ENCODE measurements around the gene CARD14. TPM values are rescaled to one million over a fixed set of nuclear protein-coding genes. Genes with fewer than 3 reads are reported as not detected.
A peak's percentile ranks its signal among the peaks of the same experiment; 100 is the strongest.
"Not testable (repeated sequence)": the region's sequence is repeated elsewhere in the genome, so short reads cannot be mapped to it uniquely, and the experiment has no call there.

Gene CARD14
- total RNA-seq, 1 donor from 2014 or later: 0.64 TPM

DNA sequence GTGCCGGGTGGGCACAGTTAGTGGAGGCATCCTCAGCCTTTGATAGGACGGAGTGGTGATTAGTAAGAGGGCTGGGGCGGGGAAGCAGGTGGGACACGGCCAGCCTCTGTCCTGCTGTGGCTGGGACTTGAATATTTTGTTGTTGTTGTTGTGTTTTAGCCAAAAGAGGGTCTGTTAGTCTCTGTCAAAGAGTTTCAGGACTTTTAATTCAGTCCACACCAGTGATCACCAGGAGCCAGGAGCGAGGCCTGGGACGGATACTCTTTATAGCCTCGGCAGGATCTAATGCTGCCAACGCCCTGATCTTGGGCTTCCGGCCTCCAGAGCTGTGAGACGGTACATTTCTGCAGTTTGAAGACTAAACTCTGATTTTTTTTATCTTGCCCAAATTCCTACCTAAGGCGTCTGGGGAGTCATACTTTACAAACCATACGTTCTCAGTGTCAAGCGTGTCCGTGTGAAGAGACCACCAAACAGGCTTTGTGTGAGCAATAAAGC, 87.9 kb downstream of the CARD14 start:
- Mint-ChIP-seq H3K4me3 (ENCODE audit: unreplicated experiment) (no peak overlapping the region), H3K27ac (ENCODE audit: unreplicated experiment) (no peak overlapping the region), H3K9me3 (ENCODE audit: unreplicated experiment) (no peaks in the 10 kb centered on the region), H3K27me3 (ENCODE audit: unreplicated experiment) (peaks cover 22% of the 10 kb centered on the region), H3K4me1 (ENCODE audit: unreplicated experiment) (peaks cover 25% of the 10 kb centered on the region), H3K36me3 (ENCODE audit: low read depth, unreplicated experiment) (peaks cover 3% of the 10 kb centered on the region)
- no peak for DNase-seq (ENCODE audit: low spot score)
- TF ChIP-seq, protein P1, sequence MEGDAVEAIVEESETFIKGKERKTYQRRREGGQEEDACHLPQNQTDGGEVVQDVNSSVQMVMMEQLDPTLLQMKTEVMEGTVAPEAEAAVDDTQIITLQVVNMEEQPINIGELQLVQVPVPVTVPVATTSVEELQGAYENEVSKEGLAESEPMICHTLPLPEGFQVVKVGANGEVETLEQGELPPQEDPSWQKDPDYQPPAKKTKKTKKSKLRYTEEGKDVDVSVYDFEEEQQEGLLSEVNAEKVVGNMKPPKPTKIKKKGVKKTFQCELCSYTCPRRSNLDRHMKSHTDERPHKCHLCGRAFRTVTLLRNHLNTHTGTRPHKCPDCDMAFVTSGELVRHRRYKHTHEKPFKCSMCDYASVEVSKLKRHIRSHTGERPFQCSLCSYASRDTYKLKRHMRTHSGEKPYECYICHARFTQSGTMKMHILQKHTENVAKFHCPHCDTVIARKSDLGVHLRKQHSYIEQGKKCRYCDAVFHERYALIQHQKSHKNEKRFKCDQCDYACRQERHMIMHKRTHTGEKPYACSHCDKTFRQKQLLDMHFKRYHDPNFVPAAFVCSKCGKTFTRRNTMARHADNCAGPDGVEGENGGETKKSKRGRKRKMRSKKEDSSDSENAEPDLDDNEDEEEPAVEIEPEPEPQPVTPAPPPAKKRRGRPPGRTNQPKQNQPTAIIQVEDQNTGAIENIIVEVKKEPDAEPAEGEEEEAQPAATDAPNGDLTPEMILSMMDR (IDR thresholded peaks at IDR 0.05; ENCODE audit: unreplicated experiment): no peak

DNA sequence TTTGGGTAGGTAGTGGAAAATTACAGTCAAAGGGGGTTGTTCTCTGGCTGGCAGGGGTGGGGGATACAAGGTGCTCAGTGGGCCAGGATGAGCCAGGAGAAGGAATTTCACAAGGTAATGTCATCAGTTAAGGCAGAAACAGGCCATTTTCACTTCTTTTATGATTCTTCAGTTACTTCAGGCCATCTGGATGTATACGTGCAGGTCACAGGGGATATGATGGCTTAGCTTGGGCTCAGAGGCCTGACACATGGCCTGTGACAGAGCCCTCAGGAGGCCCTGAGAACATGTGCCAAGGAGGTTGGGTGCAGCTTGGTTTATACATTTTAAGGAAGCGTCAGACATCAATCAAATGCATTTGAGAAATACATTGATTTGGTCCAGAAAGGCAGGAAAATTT, 88.5 kb downstream of the CARD14 start:
- Mint-ChIP-seq H3K27me3 (ENCODE audit: unreplicated experiment) (peaks cover 22% of the 10 kb centered on the region), H3K27ac (ENCODE audit: unreplicated experiment) (peak overlapping the region; percentile 15), H3K4me1 (ENCODE audit: unreplicated experiment) (peaks cover 25% of the 10 kb centered on the region)
- H3K36me3 Mint-ChIP-seq (ENCODE audit: low read depth, unreplicated experiment); H3K9me3 Mint-ChIP-seq (ENCODE audit: unreplicated experiment); H3K4me3 Mint-ChIP-seq (ENCODE audit: unreplicated experiment); DNase-seq (ENCODE audit: low spot score): not testable (repeated sequence)

Other genes starting within 250 kb of the CARD14 start
- 126 TPM for gene TBC1D16, start 134.2 kb upstream of the CARD14 start, total RNA-seq (ENCODE audit: unreplicated experiment)
- 7.7 TPM for gene CCDC40, start 133.4 kb upstream of the CARD14 start, total RNA-seq (ENCODE audit: unreplicated experiment)
- 93.0 TPM for gene GAA, start 68.4 kb upstream of the CARD14 start, total RNA-seq (ENCODE audit: unreplicated experiment)
- gene EIF4A3, start 22.9 kb upstream of the CARD14 start, total RNA-seq (ENCODE audit: unreplicated experiment): 76.6 TPM
- gene SGSH, start 50.3 kb downstream of the CARD14 start, total RNA-seq (ENCODE audit: unreplicated experiment): 76.0 TPM
- 50.1 TPM for gene SLC26A11, start 50.4 kb downstream of the CARD14 start, total RNA-seq (ENCODE audit: unreplicated experiment)
- gene RNF213, start 90.8 kb downstream of the CARD14 start, total RNA-seq (ENCODE audit: unreplicated experiment): 110 TPM
- 40.7 TPM for gene ENDOV, start 245.1 kb downstream of the CARD14 start, total RNA-seq (ENCODE audit: unreplicated experiment)

Data from endothelial cell (in vitro differentiated cells).